CD4-positive, alpha-beta T cell treated with Interleukin-10 for 1 hour (primary cell): Measurements from ENCODE around the gene ANG.

Source experiments
- DNase-seq: peaks from one replicate; pipeline ENCODE4 v3.0.0-alpha.2; 2020

The ANG gene

DNA sequence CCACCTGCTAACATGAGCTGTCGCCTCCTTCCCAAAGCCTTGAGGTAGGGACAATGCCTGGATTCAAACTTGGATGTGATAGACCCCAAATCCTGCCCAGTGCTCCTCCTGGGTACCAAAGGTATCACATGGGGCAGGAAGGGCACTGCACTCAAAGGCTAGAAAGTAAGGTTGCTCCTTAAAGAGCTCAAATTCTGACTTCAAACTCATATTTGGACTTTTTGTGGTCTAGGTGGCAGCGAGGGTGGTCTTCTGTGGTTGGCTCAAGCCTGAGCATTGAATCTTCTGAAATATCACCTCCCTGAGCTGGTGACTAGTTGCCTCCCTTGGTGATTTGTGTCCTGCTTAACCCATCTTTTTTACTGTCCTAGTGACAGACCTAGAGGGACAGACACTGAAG, 12.5 kb upstream of the ANG start:
- DNase-seq = no peak

DNA sequence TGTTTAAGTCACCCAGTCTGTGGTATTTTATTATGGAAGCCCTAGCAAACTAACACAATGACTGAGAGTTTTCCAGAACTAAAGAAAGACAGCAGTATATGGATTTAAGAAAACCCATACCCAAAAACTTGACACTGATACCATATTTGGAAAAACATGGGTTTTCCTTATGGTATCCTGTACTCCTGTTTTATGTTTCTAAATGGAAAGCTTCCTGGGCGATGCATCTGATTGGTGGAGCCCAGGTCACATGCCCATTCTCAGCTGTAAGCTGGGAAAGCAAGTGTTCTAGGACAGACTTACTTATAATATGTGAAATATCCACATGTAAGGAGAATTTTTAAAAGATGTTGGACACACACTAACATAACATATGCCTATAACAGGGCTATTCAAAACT, 8.7 kb upstream of the ANG start:
- peak; percentile 23 for DNase-seq

DNA sequence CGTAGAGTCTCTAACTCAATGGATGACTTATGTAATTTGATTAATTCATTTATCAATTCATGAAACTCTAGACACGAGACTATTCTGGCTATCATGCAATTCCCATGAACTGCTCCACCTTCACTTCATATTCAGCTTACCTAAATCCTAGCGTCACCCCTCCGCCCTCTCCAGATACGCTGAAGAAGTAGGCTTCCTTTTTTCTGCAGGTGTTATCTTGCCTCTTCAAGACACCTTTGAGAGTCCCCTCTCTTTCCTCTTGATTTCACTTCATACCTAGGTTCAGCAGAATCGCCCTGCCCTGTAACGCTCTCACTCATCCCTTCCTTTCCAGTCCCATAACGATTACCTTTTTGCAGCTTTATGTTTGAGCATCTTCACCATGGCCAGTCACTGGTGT, 8.2 kb upstream of the ANG start:
- no peak for DNase-seq

DNA sequence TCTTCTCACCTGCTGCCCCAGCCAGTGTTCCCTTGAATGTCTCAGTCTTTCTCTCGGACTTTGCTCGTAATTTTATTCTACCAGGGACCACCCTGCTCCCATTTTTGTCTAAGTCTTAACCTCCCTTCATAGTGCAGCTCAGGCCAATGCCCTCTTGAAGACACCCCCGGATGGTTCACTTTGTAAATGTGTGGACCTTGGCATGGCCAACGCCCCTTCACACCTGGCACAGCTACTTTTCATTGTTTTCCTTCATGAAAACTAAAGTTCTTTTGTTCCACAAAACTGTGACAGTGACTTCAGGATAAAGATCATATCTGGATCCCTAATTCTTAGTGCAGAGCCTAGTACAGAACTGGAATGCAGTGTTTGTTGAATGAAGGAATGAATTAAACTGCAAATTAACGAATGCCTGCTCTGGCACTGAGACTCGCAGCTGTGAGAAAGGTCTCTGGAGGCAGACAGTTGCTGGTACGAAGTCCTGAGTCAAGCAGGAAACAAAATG, 7.7 kb upstream of the ANG start:
- no peak for DNase-seq

DNA sequence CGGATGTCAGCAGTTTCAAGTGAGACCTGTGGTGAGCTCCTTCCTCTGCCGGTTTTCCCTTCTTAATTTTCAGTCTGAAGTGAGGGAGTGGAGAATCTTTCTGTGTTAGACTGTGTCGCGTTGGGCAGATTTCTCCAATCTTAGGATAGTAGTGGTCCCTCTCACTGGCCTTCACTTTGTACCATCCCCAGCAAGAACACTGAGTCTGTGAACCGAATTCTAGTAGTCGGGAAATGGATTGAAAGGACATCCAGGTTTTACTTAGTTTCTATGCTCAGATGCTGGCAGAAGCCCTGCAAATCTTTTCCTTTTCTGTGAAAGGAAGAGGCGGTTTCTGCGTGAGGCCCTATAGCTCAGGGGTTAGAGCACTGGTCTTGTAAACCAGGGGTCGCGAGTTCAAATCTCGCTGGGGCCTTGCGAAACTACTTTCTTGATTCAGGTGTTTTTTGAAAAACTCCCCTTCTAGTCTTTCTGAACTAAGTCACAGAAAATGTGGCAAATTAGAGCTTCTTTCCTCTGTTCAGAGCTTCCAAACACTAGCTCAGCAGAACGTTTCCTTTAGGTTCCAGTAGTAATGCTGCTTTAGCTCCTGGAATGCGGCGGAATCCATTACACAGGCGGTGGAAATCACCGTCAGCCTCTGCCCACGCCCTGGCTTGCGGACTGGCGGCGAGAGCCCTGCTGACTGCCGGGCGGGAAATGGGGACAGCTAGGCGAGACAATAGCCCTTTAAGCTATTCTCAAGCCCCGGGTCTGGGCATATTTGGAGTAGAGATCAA, 7.0 kb upstream of the ANG start:
- DNase-seq = peak; percentile 94

DNA sequence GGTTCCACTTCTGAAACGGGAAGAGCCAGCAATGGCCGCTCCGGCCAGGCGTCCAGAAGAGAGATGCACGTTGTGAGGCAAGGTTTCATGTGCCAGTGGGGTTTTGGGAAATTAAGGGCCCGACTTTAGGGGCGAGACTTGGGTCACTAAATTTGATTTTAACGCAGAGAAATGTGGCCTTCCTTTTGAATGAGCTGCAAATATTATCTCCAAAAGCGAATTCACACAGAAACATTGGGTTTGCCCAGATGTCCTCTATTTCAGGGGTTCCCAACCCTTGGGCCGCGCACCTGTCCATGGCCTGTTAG, 6.5 kb upstream of the ANG start:
- DNase-seq = no peak

DNA sequence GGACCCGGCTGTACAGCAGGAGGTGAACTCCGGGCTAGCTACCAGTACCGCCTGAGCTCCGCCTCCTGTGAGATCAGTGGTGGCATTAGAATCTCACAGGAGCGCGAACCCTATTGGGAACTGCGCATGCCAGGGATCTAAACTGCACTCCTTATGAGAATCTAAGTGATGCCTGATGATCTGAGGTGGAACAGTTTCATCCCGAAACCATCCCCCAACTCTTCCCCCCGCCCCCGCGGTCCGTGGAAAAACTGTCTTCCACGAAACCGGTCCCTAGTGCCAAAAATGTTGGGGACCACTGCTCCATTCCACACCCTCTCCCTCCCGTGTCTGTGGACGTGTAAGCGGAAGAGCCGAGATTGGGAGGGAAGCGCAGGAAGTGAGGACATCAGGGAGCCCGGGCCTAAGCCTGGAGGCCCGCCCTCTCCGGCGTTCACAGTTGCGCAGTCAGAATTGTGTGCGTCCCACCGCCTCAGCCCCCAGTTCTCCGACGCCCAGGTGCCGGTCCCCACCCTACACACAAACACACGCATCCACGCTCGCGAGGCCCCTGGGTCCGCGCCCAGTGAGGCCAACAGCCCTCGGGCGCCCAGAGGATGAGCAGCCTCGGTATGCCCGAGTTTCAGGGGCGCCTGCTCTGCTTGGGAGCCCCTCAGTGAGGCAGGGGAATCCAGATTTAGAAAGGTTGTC, 6.0 kb upstream of the ANG start:
- peak; percentile 87 for DNase-seq

DNA sequence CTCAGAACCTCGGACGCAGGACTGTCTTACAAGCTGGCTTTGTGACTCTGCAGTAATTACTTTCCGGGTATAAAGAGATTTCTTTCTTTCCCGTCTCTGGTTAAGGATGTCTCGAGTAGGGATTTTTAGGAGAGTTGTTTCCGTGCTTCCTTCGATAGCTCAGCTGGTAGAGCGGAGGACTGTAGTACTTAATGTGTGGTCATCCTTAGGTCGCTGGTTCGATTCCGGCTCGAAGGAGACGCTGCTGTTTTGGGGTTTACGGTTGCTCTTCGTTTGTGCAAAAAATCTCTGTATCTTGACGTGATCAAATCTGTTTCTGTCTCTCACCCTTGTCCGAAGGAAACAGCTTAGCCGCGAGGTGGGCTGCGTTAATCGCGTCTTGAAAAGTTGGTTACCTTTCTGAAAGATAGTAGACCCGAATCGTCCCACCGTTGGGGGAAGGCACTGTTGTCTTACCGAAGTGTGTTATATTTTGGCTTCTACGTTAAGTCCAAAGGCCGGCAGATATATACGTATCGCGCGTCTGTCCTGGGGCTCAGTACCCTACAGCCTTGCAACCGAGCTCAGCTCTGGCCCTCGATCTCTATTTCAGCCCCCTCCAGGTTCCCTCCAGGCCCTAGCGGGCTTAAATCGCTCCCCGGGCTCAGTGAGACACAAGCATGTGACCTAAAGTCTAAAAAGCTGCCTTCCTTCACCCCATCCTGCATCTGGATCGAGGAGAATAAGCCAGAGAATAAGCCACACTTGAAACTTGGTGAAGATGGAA, 5.3 kb upstream of the ANG start:
- peak; percentile 89 for DNase-seq

DNA sequence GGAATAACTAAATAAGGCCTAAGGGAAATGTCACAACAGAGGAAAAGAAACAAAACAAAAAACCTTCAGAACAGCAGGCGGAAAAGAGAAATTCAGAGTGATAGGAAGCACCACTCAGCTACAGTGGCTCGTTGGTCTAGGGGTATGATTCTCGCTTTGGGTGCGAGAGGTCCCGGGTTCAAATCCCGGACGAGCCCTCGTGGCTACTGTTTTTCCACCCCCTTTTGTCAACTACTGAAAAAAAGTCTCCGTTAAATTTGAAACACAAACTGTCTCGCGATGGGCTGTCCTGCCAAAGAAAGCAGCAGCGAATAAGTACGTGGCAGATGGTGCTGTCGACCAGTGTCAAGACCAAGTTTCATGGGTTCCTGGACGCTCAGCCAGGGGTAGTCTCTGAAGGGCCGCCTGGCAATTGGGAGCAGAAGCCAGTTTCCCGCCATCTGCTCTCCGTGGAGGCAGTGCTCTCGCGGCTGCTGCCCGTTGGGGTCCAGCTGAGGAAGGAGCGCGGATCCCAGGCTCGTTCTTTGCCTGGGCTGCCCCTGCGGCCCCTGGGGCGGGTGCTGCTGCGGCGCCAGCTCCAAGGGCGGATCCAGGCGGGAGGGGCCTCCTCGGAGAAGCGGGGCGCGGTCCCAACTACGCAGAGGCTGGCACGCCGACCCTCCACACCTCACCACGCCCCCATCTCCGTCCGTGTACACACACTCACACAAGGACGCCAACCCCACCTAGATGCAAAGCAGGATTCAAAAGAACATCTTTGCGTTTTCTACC, 4.5 kb upstream of the ANG start, which contains the start of gene RNASE4:
TSS of gene RNASE4 (plus strand) at position 670 of the 771 bp plus-strand sequence. CDS start 14,812 bp downstream, outside the sequence.
- peak; percentile 91 for DNase-seq

DNA sequence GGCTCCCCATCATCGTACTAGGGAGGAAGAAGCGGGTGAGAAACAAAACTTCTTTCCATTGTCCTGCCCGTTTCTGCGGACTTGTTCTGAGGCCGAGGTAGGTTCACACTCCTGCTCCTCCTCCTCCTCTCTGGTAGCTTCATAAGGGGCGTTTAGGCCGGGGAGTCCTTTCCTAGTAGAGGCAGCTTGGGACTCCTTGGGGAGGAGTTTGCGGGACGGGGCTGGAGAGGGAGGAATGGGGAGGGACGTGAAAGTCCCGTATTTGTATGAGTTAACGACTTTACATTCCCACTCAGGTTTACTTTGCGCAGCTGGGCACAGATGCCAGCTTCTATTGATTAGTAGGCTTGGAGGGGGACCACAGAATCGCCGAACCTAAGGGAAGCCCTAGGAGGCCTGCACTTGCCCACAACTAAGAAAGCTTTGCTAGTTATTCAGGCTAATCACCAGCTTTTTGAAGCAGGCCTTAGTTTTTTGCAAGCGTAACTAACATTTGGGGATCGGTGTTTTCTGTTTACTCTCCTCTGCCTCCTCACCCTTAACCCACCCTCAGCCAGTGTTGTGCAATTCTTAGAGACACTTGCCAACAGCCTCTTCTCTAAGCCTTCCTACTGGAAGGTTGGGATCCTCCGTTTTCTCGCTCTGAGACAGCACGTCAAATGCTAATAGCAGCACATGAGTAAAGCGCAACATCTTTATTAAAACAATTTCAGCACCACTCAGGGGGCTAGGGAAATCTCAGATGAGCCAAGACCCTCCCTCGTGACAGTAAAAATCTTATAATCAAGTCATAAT, 3.7 kb upstream of the ANG start:
- DNase-seq = no peak

DNA sequence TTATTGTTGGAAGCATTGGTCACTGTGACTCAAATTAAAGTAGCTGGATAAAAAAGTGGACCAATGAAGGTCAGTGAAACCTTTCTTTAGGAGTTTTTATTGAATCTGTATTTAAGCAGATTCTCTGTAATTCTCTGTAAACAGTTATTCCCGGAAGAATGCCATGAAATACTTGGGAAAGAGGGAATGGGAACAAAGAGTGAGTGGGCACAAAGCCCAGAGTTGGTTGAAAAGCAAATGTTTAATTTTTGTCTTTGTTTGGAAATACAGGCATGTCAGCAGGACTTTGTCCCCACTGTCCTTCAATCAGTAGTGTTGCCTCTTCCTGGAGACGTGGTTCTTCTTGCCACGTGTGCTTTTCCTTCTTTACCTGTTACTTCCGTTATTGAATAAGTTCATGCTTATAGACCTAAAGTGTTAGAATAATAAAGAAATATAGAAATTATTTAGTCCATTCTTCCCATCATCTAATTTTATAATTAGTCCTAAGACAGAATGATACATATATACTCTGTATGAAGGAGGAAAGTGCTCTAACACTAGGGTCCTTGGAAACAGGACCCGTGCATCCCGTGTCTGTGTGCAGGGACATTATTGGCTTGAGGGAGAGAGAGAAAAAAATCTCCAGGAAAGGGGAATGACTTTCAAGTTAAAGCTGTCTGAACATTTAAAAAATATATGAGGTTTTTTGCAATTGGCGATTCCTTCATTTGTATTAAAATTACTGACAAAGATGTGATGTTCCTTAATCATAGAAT, 2.0 kb upstream of the ANG start:
- DNase-seq = no peak

DNA sequence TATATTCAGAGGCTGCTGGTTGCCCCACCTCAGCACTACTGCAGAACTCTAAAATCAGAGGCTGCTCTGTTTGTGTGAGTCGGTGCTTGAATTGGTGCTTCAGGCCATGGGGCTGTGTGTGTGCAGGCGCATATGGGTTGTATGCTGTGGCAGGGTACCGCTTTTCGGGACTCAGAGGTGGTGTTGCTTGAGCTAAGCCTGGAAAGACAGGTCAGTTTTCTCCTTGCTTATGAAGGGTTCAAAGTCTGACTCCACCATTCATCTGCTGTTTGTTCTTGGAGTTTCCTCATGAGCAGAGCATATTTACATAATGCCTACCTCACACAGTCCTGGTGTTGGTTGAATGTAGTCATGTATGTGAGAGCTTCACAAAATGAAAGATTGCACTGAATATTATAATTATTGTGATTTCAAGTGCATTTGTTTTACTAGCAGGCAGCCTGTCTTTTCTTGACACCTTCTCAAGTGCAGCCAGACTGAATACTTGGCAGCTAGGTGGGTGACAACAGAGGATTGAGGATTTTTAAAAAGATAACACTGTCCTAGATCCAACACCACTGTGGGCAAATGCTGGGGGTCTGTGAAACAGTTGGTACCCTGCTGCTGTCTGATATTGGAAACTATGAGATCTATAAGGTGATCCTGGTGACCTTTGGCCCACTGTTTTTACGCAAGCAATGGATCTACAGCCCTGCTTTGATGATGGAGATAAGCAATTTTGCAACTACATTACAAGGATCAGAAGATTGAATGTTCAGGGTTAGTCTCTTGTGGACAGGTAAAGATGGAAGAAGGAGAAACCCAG, 1.0 kb upstream of the ANG start:
- DNase-seq = no peak

DNA sequence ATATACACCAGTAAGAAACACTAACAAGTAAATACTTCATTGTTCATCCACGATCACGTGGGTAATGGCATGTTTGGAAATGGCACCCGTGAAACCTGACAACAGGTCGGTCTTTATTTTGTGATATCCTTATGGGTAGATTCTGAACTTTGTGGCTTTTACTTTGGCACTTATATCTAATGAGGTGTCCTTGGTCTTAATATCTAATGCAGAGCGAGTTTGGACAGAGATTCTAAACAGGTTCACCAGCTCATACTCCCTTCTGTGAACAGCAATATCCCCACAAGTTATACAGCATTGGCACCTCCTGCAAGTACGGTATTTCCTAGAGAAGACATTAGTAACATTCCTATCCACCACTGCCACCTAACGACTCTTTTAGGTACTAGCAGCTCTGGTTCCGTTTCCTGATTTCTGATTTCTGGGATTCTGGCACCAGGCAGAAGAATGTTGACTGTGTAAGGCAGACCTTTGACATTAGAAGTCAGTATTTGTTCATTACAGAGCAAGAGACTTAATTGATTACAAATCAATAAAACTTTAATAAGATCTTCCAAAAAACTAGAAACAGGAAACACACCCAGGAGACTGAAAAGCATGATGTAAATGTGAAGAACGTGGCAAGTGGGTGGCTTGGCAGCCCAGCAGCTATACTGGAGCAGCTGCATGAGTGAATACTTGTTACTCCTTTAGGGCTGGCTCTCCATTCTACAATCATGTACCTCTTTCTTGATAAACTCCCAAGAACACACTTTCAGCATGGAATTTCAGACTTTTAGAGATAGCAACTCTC, 2.5 kb downstream of the ANG start:
- DNase-seq = peak; percentile 77

DNA sequence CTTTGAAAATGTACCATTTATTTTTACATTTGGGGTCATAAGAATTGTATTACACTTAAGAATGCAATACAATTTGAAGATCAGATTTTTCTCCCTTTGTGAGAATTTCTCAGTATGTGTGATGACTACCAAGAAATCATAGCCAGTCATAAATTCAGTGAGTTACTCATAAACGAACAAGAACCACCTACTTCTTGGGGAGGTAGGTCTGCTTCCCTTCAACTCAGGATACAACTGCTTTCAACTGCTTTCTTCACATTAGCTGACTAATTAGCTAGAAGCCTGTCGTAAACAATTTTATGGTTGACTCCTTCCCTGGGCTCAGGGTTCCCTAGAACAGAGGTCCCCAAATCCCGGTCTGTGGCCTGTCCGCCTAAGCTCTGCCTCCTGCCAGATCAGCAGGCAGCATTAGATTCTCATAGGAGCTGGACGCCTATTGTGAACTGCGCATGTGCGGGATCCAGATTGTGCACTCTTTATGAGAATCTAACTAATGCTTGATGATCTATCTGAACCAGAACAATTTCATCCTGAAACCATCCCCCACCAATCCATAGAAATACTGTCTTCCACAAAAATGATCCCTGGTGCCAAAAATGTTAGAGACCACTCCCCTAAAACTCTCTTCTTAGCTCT, 3.7 kb downstream of the ANG start:
- DNase-seq = no peak

DNA sequence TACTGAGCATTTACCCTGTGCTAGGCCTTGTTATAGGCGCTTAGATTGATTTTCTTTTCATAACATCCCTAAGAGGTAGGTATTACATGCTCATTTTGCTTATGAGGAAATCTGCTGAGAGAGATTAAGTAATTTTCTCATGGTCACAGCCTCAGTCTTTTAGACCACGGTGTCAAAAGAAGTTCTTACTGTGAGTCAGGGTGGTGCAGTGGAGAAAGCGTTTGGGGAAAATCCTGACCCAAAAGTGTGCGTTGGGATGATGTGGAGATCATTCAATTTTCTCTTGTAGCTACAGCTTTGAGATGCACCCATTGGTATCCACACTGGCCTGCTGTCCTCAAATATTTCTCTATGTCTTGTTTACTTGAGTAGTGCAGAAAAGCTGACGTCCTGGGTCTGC, 8.2 kb downstream of the ANG start:
- DNase-seq = no peak

DNA sequence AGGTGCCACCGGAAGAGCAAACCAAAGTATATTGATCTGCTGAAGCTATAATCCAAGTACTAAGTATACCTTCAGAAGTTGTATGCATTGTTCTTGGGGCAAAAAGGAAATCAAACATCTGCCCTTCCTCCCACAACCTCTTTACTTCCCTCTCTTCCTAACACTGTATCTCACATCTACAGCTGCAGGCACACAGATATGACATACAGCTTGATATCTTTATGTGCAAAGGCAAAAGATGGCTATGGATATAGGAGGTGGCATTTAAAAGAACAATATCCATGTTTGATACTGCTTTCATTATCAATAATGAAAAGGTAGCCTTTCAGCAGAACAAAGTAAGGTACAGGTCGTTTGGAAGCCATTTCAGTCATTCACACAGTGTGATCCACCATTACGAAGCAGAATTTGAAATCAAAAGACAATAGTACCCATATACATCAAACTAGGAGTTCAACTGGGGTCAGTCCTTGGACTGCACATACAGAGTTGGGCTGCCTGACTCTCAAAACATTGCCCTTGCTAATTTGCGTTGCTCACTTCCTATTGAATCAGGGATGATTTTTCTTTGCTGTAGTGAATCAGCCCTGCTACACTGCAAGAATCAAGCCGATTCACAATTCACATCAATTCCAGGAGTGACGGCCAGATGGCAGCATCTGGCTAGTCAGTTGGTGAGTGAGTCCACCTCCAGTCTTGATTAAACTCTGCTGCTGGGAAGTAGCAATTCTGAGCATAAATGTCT, 8.9 kb downstream of the ANG start:
- peak; percentile 74 for DNase-seq

DNA sequence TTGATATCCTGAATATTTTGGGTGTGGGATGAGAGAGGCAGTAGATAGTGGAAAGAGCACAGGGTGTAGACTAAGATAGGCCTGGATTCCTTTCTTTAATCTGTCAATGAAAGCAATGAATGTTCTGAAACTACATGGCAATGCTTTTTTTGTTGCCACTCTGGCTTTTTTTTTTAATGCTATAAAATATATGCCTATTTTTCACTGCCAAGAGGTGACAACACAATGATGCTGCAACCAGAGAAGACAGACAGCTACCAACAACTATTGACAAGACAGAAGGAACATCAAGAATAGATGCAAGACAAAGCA, 9.4 kb downstream of the ANG start:
- DNase-seq = no peak

DNA sequence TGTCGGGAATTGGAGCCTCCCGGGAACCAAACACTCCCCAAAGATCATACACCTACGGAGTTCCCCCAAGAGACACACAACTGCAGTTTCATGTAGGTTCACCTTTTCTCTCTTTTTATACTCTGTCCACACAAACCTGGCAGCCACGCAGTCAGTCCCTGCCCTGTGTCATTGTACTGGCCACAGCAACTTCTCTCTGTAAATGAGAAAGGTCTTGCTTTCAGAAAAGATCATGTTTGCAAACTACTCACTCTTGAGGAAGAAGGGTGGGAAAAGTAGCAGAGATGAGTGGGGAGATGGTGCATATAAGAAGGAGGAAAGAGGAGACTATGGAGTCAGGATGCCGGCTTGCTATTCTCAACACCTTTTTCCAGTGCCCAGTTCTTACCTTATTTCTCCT, 10.4 kb downstream of the ANG start:
- DNase-seq = no peak

DNA sequence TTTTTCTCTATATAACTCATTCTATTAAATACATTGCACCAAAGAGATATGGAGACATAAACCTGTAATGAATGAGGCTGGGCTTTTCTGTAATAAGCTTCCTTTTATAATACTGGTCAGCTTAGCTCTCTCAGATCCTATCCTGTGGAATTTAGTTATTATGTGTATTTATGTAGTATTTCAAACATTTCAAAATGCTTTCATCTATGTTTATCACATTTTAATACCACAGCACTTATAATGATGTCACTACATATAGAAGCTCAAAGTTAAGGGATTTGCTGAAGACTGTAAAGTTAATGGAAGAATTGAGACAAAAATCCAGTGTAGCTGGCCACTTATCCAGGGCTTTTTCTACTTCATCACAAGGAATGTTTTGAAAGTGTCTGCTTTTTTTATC, 11.4 kb downstream of the ANG start:
- no peak for DNase-seq
